Neural progenitor cell (in vitro differentiated cells): ENCODE data around the gene ANO8. TPM values are rescaled to one million over a fixed set of nuclear protein-coding genes. Genes with fewer than 3 reads are reported as not detected.

Source experiments
- DNase-seq: peaks from one replicate; pipeline ENCODE4 v3.0.0-alpha.2; 2016; ENCODE audit warnings: low spot score
- H2AFZ ChIP-seq: fragments of 200-600 bp; sonication (generic); replicated peaks from 2 replicates; pipeline ENCODE4 v1.6.1; 2016; ENCODE audit warnings: antibody characterized with exemption
- H3F3A ChIP-seq: fragments of 200-600 bp; sonication (generic); 2 replicates; pipeline ENCODE4 v1.6.1; 2016; ENCODE audit warnings: antibody characterized with exemption, low read depth
- H3K27ac ChIP-seq: fragments of 200-600 bp; sonication (generic); 2 replicates; pipeline ENCODE4 v1.5.1; 2016; ENCODE audit warnings: mild to moderate bottlenecking
- H3K27me3 ChIP-seq: fragments of 200-600 bp; sonication (generic); 2 replicates; pipeline ENCODE4 v1.6.1; 2016; ENCODE audit warnings: mild to moderate bottlenecking, moderate library complexity
- H3K36me3 ChIP-seq: fragments of 200-600 bp; sonication (generic); 2 replicates; pipeline ENCODE4 v1.5.1; 2016
- H3K4me1 ChIP-seq: fragments of 200-600 bp; sonication (generic); 2 replicates; pipeline ENCODE4 v1.6.1; 2016; ENCODE audit warnings: mixed run types
- H3K4me2 ChIP-seq: fragments of 200-600 bp; sonication (generic); 2 replicates; pipeline ENCODE4 v1.6.1; 2016
- H3K4me3 ChIP-seq: fragments of 200-600 bp; sonication (generic); 2 replicates; pipeline ENCODE4 v1.5.1; 2016
- H3K79me2 ChIP-seq: fragments of 200-600 bp; sonication (generic); 2 replicates; pipeline ENCODE4 v1.6.1; 2016; ENCODE audit warnings: low read depth
- H3K9ac ChIP-seq: fragments of 200-600 bp; sonication (generic); 2 replicates; pipeline ENCODE4 v1.6.1; 2016
- H3K9me3 ChIP-seq: fragments of 200-600 bp; sonication (generic); 2 replicates; pipeline ENCODE4 v1.5.1; 2016; ENCODE audit warnings: low read depth
- H4K20me1 ChIP-seq: fragments of 200-600 bp; sonication (generic); 2 replicates; pipeline ENCODE4 v1.6.1; 2016; ENCODE audit warnings: low read depth
- H3K27ac Mint-ChIP-seq: 3 replicates; pipeline ENCODE4 v1.8.0; 2021; ENCODE audit warnings: mixed read lengths
- H3K27me3 Mint-ChIP-seq: 2 replicates; pipeline ENCODE4 v1.8.0; 2022; ENCODE audit warnings: low read depth, mild to moderate bottlenecking, inconsistent platforms, moderate library complexity, mixed read lengths; ENCODE audit not compliant: insufficient read depth
- H3K36me3 Mint-ChIP-seq: 3 replicates; pipeline ENCODE4 v1.8.0; 2021; ENCODE audit warnings: mixed read lengths
- H3K4me1 Mint-ChIP-seq: 3 replicates; pipeline ENCODE4 v1.8.0; 2021; ENCODE audit warnings: mixed read lengths
- H3K4me3 Mint-ChIP-seq: 3 replicates; pipeline ENCODE4 v1.8.0; 2021; ENCODE audit warnings: mild to moderate bottlenecking, moderate library complexity, mixed read lengths
- H3K9me3 Mint-ChIP-seq: 3 replicates; pipeline ENCODE4 v1.8.0; 2020; ENCODE audit warnings: mixed read lengths
- CTCF ChIP-seq: fragments of 200-600 bp; sonication (generic); IDR thresholded peaks from 2 replicates; pipeline ENCODE4 v1.5.1; 2017; ENCODE audit warnings: antibody characterized with exemption, mild to moderate bottlenecking
- EZH2 ChIP-seq: fragments of 200-600 bp; sonication (generic); IDR thresholded peaks from 2 replicates; pipeline ENCODE4 v1.6.1; 2017; ENCODE audit warnings: antibody characterized with exemption, mild to moderate bottlenecking, moderate library complexity
- EZH2phosphoT487 ChIP-seq: fragments of 200-600 bp; sonication (generic); IDR thresholded peaks from 2 replicates; pipeline ENCODE4 v1.6.1; 2017; ENCODE audit warnings: antibody characterized with exemption
- total RNA-seq: library from RNA; depleted of rRNA; stranded (reverse); fragments of >200 nt; gene quantifications from 2 replicates; pipeline ENCODE4 v1.2.3, GENCODE V29; 2015; ENCODE audit warnings: low replicate concordance

ANO8 gene
- total RNA-seq, 1 donor from 2014 or later, result 11.4 TPM

DNA sequence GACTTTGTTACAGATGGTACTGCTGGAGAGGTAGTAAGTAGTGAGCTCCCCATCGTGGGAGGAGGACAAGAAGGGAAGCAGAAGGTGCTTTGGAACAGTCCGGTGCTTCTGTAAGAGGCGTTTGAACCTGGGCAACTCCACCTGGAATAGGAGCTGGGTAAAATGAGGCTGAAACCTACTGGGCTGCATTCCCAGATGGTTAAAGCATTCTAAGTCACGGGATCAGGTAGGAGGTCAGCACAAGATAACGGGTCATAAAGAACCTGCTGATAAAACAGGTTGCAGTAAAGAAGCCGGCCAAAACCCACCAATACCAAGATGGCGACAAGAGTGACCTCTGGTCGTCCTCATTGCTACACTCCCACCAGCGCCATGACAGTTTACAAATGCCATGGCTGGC, 47.9 kb downstream of the ANO8 start:
- Mint-ChIP-seq H3K4me3 (no peak overlapping the region), H3K27ac (no peak overlapping the region), H3K4me1 (peaks cover 5% of the 10 kb centered on the region), H3K9me3 (no peaks in the 10 kb centered on the region), H3K27me3 (peaks cover 5% of the 10 kb centered on the region), H3K36me3 (peaks cover under 1% of the 10 kb centered on the region)
- H3K27ac ChIP-seq, result no peak overlapping the region
- DNase-seq, result no peak
- H3K4me1 ChIP-seq, result no peaks in the 10 kb centered on the region
- peaks cover 30% of the 10 kb centered on the region for H3F3A ChIP-seq
- H3K27me3 ChIP-seq, result peaks cover 9% of the 10 kb centered on the region
- H3K4me2 ChIP-seq, result no peak overlapping the region
- no peak overlapping the region for H3K9ac ChIP-seq
- no peak overlapping the region for H3K4me3 ChIP-seq
- H2AFZ ChIP-seq, result no peak overlapping the region
- no peaks in the 10 kb centered on the region for H3K79me2 ChIP-seq
- no peaks in the 10 kb centered on the region for H3K36me3 ChIP-seq
- TF ChIP-seq CTCF (no peak), EZH2phosphoT487 (no peak), EZH2 (no peak)
- no peaks in the 10 kb centered on the region for H4K20me1 ChIP-seq
- H3K9me3 ChIP-seq, result no peaks in the 10 kb centered on the region

GRCh38 chr19:17286263-17286662, 48.4 kb downstream of the ANO8 start:
- no peak overlapping the region for H3K4me3 ChIP-seq
- no peaks in the 10 kb centered on the region for H4K20me1 ChIP-seq
- no peaks in the 10 kb centered on the region for H3K79me2 ChIP-seq
- Mint-ChIP-seq H3K9me3 (no peaks in the 10 kb centered on the region), H3K27me3 (peaks cover 4% of the 10 kb centered on the region), H3K4me3 (no peak overlapping the region), H3K36me3 (no peaks in the 10 kb centered on the region), H3K4me1 (peaks cover 5% of the 10 kb centered on the region), H3K27ac (no peak overlapping the region)
- DNase-seq, result no peak
- H3K27me3 ChIP-seq, result peaks cover 13% of the 10 kb centered on the region
- no peak overlapping the region for H3K27ac ChIP-seq
- no peaks in the 10 kb centered on the region for H3K4me1 ChIP-seq
- H3K4me2 ChIP-seq, result no peak overlapping the region
- H3K36me3 ChIP-seq, result no peaks in the 10 kb centered on the region
- no peaks in the 10 kb centered on the region for H3K9me3 ChIP-seq
- H2AFZ ChIP-seq, result no peak overlapping the region
- H3K9ac ChIP-seq, result no peak overlapping the region
- TF ChIP-seq EZH2 (no peak), EZH2phosphoT487 (no peak), CTCF (no peak)
- H3F3A ChIP-seq, result peaks cover 28% of the 10 kb centered on the region

DNA sequence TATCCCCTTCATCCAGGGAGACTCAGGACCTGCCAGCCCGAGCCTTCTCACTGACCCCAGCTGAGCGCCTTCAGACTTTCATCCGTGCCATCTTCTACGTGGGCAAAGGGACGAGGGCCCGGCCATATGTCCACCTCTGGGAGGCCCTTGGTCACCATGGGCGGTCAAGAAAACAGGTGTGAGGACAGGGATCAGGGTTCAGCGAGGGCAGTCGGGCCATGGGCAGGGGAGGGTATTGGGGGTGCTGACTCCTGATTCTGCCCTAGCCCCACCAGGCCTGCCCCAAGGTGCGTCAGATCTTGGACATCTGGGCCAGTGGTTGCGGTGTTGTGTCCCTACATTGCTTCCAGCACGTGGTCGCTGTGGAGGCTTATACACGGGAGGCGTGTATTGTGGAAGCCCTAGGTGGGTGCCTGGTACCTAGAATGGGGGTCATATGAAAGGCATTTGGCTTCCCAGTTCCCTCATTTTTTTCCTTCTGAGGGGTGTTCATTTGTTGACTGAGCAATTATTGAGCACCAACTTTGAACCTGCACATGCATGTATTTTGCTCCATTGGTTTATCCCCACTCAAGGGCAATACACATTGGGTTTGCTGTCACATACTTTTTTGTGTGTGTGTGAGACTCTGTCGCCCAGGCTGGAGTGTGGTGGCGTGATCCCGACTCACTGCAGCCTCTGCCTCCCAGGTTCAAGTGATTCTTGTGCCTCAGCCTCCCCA, 49.1 kb downstream of the ANO8 start:
- peaks cover 5% of the 10 kb centered on the region for H3K4me1 Mint-ChIP-seq

More for the DNA sequence above, 49.1 kb downstream of the ANO8 start:
- Mint-ChIP-seq H3K4me3 (no peak overlapping the region), H3K36me3 (no peaks in the 10 kb centered on the region), H3K9me3 (no peaks in the 10 kb centered on the region), H3K27ac (peak overlapping the region; percentile 14), H3K27me3 (peaks cover 6% of the 10 kb centered on the region)
- Histone ChIP-seq H3K79me2 (no peaks in the 10 kb centered on the region), H4K20me1 (no peaks in the 10 kb centered on the region), H3K27ac (no peak overlapping the region), H3K4me2 (no peak overlapping the region), H2AFZ (no peak overlapping the region), H3K9me3 (no peaks in the 10 kb centered on the region), H3K9ac (no peak overlapping the region), H3K4me1 (no peaks in the 10 kb centered on the region), H3K4me3 (no peak overlapping the region), H3F3A (peaks cover 28% of the 10 kb centered on the region), H3K36me3 (no peaks in the 10 kb centered on the region), H3K27me3 (peaks cover 18% of the 10 kb centered on the region)
- no peak for DNase-seq
- TF ChIP-seq EZH2phosphoT487 (no peak), EZH2 (no peak), CTCF (no peak)
